Stimulated activated CD8-positive, alpha-beta memory T cell treated with anti-CD3 and anti-CD28 coated beads, Interleukin-15, amount 100 ng/mL, for 48 hours (primary cell): ENCODE data around the gene HCK.

Experiments
- DNase-seq, 2 donors: peaks; one replicate each; pipeline ENCODE4 v3.0.0-alpha.2; 2020; ENCODE audit warnings: low read depth in 2 of 2

Gene HCK

DNA sequence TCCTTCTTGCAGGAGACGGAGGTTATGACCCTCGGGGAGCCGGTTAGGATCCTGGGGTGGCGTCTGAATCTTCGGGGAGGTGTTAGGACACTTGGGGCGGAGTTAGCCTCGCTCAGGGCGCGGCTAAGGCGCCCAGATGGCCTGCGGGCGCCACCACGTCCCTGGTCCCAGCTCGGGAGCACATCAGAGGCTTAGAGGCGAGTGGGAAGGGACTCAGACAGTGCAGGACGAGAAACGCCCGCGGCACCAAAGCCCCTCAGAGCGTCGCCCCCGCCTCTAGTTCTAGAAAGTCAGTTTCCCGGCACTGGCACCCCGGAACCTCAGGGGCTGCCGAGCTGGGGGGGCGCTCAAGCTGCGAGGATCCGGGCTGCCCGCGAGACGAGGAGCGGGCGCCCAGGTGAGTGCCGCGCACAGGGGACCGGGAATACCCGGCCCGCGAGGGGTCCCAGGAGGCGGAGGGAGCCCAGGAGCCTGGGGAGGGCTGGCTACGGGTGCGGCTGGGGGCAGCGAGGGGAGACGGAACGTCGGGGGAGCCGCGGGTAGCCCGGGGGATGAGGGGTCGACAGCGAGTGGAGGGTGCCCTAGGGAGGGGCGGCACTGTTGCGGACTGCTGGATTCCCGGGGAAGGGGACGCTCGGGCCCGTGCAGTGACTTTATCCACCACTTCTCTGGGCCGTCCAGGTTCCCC, at the start of gene HCK:
Gene HCK (plus strand): TSS at position 153 of the 688 bp plus-strand sequence.
- DNase-seq = no peak

DNA sequence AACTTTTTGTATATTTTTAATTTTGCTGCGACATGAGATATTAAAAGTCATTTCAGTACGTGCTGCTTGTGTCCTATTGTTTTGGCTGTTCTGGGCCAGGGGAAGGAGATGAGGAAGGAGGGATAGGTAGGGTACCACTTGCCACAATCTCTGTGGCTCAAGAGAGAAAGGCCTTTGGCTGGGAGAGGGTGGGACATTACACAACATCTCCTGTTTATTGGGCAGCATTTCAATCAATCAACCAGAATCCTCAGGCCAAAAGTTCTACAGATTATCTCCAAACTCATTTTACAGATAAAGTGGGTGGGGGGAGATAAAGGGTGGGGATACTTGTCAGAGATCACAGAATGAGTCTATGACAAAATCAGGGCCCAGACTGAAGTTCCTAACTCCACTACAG, 48.7 kb upstream of the HCK start:
- DNase-seq = no peak

DNA sequence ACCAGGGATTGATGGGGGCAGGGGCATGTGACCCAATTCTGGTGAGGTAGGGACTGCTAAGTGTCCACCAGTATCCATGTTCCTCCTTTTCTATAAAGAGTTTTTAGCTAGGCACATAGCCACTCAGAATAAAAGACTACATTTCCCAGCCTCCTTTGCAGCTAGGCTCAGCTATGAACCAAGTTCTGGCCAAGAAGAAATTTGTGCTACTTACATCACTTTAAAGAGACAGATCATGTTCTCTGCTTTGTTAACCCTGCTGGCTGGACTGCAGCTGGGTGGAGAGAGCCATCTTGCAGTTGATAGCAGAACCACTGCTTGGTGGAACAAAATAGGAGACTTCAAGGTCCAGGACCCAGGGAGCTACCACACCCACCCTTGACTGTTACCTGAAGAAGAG, 47.1 kb upstream of the HCK start:
- no peak for DNase-seq

DNA sequence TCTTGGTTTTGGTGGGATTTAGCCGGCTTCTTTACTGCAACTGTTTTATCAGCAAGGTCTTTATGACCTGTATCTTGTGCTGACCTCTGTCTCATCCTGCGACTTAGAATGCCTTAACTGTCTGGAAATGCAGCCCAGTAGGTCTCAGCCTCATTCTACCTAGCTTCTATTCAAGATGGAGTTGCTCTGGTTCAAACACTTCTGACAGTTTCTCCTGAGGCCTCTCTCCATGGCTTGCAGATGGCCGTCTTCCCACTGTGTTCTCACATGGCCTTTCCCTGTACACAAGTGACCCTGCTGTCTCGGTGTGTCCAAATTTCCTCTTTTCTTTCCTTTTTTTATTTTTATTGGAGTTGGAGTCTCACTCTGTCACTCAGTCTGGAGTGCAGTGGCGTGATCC, 46.0 kb upstream of the HCK start:
- DNase-seq = no peak

DNA sequence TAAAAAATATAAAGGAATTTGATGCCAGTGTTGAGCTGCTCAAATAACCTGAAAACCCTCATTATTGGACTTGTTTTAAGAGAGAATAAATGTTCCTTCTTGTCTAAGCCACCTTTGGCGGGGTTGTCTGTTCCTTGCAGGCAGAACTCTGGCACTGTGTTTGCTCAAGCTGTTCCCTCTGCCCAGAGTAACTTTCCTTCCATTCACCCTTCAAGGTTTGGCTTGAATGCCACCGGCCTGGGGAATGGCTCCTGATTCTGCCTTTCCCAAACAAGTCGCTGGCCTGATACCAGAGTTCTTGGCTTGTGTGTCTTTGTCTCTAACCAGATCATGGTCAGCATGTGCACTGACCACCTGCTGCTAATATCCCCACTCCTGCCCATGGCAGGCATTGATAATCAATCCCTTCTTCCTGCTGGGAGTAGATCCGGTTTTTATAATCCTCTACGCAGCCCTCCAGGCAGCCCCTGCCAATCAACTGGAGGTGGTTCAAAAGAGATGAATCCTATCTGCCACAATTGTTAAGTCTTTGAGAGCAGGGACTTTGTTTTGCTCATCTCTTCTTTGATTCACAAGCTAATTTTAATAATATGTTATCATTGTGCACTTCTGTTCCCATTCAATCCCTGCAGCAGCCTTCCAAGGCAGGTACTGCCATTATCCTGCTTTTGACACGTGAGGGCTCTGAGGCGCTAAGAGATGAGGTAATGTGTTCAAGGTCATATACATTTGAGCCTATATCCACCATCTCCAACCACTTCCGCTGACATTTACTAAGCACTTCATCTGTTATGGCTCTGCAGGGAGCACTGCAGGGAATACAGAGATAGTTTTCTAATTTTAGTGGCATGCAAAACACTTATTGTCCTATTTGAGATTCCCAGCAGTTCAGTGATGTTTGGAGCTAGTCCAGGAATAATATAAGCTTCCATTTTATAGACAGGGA, 44.9 kb upstream of the HCK start:
- no peak for DNase-seq

DNA sequence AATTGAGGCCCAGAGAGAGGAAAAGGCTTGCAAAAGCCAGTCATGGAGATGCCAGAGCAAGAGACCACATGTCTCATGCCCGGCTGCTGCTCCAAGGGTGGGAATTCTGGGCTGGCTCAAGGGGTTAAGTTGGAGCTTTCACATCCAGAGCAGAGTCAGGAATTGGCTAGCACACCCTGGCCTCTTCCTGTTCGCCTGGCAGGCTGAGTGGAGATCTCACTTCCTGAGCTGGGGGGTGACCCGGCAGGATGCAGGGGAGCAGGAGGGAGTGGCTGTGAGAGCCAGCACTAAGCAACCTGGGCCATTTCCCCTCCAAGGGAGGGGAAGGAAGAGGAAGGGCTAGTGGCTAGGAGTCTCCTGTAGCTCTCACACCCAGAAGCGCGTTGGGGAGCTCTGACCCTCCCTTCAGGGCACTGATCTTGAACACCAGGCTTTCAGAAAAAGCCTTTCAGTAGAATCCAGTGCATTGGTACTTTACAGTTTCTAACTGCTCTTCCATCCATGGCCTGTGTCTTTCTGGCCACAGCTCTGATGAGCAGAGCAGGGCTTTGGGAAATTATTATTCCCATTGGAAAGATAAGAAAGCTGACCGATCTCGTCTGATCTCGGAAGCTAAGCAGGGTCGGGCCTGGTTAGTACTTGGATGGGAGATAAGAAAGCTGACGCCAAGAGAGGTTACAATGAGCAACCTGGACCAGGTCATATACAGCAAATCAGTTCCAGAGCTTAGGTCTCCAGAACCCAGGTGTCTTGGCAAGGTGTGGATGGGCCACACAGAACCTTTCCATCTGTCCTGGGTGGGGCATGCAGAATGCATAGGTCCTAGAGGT, 44.0 kb upstream of the HCK start:
- DNase-seq = no peak

DNA sequence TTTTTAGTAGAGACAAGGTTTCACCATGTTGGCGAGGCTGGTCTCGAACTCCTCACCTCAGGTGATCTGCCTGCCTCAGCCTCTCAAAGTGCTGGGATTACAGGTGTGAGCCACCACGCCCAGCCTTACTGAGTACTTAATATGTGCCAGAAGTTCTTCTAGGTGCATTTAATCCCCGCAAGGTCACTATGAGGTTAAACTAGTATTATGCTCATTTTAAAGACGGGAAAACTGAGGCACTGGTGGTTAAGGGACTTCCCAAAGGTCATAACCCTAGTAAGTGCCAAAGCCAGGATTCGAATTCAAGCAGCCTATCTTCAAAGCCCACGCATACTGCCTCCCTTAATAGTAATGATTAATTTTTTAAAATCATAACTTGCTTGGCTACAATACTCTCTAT, 42.5 kb upstream of the HCK start:
- DNase-seq = no peak

DNA sequence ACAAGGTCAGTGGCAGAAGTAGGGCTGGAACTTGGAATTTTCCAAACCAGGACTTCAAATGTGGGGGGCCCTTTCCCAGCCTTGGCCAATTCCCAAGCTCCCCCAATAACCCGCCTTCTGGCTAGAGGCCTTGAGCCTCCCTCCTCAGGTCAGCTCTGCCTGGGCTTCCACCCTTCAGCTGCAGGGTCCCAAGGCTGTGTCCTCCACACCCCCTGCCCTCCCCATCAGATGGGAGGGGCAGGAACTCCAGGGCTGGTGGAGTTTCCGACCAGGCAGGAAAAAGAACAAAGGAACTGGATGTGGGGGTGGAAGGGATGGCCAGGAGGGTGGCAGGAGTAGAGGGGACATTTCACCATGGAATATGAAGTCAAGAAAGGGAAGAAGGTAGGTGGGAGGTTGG, 41.9 kb upstream of the HCK start, which contains the start of gene CCM2L:
Gene CCM2L (plus strand): TSS at position 338 of the 400 bp plus-strand sequence. CDS start 17 bp downstream, at position 355.
- no peak for DNase-seq

DNA sequence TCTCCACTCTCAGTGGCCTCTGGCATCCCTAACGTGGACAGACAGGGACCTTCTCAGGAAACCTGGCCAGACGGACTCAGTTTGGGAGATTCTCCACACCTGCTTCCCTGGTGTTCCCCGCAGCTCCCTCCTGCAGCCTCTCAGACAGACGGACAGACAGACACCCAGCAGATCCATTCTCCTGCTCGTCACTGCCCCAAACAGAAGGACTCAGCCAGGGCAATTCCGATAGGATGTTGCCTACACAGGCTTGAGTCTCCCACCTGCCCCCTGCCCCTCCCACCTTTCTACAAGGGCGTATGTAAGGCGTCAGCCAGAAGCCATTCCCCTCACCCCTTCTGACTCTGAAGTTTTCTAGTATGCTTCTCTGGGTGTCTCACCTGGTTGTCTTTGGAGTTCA, 41.4 kb upstream of the HCK start:
- no peak for DNase-seq

DNA sequence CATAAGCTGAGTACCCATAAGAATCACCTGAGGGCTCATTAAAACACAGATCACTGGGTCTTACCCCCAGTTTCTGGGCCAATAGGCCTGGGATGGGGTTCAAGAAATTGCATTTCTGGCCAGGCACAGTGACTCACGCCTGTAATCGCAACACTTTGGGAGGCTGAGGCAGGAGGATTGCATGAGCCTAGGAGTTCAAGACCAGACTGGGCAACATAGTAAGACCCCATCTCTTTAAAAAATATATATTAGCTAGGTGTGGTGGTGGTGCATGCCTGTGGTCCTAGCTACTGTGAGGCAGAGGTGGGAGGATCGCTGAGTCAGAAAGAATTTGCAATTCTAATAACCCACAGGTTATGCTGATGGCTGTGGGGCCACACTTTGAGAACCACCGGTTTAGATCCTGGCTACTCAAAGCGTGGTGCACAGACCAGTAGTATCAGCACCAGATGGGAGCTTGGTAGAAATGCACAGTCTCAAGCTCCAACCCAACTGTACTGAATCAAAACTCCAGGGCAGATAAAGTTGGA, 39.8 kb upstream of the HCK start:
- no peak for DNase-seq

DNA sequence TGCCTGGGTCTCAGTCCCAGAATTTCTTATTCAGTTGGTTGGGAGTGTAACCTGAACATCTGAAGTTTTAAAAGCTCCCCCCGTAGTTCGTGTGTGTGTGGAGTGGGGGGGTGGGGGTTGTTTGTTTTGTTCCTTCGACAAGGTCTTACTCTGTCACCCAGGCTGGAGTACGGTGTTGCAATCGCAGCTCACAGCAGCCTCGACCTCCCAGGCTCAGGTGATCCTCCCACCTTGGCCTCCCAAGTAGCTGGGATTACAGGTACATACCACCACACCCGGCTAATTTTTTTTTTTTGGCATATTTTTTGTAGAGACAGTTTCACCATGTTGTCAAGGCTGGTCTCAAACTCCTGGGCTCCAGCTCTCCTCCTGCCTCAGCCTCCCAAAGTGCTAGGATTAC, 38.7 kb upstream of the HCK start:
- DNase-seq = no peak

DNA sequence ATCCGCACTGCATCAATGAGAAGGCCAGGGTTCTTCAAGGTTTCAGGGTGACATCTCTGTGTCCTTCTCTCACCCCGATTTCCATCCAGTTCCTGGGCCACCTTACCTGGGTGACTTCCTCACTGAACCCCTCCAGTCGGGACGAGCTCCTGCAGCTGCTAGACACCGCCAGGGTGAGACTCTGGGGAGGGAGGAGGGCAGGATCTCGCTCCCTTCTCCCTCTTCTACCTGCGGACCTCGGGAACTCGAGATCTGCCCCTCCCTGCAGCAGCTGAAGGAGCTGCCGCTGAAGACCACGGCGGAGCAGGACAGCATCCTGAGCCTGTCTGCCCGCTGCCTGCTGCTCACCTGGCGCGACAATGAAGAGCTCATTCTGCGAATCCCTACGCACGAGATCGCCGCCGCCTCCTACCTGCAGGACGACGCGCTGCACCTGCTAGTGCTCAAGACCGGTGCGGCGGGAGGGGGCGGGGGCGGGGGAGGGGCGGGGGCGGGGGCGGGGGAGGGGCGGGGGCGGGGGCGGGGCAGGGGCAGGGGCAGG, 34.3 kb upstream of the HCK start:
- no peak for DNase-seq

DNA sequence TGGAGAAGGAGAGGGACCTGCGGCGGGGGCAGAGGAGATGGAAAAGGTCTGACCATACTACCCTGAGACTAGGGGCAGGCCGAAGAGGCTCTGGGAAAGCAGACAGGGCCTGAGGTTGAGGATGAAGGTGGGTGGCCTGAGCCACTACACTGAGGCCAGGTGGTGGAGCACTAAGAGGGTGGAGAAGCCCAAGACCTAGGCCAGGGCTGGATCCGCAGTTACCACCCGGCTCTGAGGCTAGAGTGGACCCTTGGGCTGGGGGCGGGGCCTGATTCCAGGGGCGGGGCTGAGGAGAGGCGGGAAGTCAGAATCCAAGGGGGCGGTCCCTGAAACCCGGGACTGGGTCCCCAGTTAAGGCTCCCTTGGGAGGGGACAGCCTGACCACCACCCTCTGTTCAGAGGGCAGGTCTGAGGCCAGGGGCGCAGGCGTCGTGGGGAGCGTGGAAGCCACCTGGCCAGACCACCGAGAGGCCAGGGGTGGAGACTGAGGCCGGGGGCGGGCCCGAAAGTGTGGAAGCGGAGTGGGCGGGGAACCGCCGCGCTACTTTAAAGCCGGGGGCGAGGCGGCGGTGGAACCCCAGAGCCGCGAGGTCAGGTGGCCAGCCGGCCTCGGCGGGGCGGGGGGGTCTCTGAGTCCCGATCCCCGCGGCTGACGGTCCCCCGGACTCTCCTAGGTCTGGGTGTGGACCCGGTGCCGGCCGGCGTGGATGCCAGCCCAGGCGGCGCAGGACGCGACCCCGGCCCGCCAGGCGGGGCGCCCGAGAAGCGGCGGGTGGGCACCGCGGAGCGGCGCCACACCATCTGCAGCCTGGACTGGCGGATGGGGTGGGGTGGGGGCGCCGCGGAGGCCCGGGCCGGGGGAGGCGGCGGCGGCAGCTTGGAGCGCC, 33.5 kb upstream of the HCK start:
- peak in 1 of 2 donors; percentile 17 for DNase-seq

DNA sequence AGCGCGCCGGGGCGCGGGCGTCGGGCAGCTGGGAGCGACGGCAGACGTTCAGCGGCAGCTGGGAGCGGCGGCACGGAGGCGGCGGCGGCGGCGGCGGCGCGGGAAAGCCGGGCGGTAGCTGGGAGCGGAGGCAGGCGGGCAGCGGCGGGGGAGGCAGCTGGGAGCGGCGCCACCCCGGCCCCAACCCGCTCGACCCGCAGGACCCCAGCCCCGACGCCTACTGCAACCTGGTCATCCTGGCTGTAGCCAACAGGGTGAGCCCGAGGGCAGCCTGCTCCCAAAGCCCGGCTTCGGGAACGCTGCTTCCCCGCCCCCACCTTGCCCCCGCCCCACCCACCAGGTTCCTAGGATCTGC, 32.9 kb upstream of the HCK start:
- DNase-seq = no peak

DNA sequence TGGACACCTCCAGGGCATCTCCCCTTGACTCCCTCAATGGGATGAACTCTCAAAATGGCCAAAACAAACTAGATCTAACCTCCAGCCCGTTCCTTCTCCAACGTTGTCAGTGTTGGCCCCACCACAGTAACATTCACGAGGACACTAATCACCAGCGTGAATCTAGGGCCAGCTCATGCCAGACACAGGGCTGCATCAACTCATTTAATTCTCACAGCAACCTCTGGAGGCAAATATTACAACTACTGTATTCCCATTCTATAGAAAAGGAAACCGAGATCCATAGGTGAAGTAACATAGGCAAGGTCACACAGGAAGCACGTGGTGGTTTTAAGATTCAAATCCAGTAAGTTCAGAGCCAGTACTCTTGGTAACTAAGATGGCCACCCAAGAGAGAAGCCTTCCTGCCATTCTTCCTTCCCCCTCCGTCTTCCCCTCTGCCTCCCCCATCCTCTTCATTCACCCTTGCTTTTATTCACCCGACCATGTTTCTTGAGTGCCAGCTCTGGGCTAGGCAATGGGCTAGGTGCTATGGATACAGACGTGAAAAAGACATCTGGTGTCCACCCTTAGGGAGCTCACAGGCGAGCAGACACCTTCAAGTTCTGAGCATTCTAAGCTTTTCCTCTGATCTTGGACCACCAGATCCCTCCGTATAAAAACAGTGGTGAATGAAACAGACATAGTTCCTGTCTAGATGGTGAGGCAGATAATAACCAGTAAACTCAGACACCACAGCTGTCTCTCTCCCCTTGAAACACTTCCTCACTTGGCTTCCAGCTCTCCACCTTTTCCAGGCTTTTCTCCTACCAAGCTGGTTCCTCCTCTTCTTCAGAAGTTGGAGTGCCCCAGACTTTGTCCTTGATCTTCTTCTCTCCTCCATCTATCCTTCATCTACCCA, 32.2 kb upstream of the HCK start:
- DNase-seq = no peak

DNA sequence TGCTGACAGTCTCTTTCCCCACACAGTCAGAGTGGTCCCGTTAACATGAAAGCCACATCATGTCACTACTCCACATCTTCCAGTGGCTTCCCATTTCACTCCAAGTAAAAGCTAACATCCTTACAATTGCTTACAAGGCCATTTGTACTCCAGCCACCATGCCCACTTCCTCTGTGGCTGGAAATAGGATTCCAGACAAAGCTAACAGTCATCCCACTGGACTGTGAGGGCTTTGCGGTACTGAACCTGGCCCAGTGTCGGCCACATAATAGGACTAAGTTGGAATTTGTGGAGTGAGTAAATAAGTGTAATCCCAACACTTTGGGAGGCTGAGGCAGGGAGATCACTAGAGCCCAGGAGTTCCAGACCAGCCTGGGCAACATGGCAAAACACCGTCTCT, 31.0 kb upstream of the HCK start:
- DNase-seq = no peak

DNA sequence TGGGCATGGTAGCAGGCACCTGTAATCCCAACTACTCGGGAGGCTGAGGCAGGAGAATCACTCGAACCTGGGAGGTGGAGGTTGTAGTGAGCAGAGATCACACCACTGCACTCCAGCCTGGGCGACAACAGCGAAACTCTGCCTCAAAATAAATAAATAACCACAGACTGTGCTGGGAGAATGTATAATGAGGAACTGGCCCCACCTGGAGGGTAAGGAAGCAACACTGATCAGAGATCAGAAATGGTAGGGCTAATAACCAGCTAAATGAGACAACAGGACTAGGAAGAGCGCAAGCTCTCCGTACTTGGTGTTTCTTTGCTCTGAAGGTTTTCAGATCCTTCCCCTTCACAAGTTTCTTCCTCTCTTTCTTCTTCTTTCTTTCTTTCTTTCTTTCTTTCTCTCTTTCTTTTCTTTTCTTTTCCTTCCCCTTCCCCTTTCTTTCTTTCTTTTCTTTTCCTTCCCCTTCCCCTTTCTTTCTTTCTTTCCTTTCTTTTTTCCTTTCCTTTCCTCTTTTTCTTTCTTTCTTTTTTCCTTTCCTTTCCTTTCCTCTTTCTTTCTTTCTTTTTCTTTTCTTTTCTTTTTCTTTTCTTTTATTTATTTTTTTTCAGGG, 27.3 kb upstream of the HCK start:
- no peak for DNase-seq

DNA sequence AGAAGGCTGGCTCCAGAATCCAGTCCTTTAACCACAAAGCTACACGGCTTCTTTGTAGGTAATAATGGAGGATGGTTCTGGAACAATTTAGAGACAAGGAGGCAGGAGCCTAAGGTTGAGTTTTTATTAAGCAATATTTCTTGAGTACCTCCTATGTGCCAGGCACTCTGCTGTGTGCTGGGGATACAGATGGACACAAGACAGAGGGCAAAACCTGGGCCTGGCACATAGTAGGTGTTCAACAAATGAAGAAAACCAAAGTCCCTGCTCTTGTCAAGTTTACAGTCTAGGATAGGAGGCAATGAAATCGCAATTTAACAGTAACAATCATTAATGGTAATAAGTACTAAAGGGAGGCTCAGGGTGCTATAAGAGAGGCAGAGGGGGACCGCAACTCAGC, 24.4 kb upstream of the HCK start:
- DNase-seq = no peak
